HG03457 (cell line): ENCODE data around the gene PIK3C3.
"Not testable (repeated sequence)": the region's sequence is repeated elsewhere in the genome, so short reads cannot be mapped to it uniquely, and the experiment has no call there.

Experiments
- ATAC-seq: cut with Tn5 transposase; IDR thresholded peaks from one replicate; pipeline ENCODE4 v1.9.1; 2021; ENCODE audit warnings: moderate number of reproducible peaks; ENCODE audit not compliant: unreplicated experiment

The PIK3C3 gene

DNA sequence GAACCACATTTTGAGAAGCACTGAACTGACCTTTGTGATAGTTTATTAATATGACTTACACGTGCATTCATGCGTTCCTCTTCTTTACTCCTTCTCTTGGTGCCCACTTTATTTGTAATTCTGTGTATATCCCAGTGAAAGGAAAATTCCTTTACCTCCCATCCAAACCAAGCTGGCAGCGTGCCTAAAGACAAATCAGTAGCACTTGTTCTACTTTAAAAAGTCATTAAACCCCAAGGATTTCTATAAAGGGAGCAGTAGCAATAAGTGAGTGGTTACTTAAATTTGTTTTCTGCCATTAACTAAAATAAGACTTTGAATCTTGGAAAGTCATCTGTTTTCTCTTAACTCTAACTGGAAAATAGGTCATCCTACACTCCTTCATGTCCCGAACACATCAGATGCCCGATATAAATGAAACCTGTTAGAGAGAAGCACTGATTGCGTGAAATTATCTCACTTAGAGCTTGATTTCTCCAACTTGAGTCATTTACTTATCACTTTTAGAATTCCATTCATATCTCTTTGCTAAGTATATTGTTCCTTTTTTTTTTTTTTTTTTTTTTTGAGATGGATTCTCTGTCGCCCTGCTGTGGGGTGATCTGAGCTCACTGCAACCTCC is 10.7 kb downstream of the PIK3C3 start:
- no peak for ATAC-seq

GRCh38 chr18:41966943-41967342 is 11.9 kb downstream of the PIK3C3 start:
- ATAC-seq, result no peak

DNA sequence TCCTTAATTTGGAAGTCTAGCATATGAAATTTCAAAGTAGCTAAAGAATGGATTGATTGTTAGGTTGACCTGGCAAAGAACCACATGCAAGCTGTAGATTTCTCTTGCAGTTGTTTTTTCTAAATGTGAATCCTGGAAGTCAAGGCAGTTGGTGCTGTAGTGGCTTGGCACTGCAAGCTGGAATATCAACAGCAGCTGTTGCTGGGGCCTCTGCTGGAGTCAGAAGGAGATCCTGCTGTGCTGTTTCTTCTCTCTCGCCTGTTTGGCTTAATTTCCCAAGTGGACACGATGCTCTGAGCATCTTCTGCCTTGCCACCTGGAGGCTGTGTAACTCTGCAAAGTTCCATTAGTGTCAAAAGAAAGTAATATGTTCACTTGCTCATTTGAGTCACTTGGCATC is 12.6 kb downstream of the PIK3C3 start:
- no peak for ATAC-seq

GRCh38 chr18:41969881-41970280 is 14.8 kb downstream of the PIK3C3 start:
- no peak for ATAC-seq

DNA sequence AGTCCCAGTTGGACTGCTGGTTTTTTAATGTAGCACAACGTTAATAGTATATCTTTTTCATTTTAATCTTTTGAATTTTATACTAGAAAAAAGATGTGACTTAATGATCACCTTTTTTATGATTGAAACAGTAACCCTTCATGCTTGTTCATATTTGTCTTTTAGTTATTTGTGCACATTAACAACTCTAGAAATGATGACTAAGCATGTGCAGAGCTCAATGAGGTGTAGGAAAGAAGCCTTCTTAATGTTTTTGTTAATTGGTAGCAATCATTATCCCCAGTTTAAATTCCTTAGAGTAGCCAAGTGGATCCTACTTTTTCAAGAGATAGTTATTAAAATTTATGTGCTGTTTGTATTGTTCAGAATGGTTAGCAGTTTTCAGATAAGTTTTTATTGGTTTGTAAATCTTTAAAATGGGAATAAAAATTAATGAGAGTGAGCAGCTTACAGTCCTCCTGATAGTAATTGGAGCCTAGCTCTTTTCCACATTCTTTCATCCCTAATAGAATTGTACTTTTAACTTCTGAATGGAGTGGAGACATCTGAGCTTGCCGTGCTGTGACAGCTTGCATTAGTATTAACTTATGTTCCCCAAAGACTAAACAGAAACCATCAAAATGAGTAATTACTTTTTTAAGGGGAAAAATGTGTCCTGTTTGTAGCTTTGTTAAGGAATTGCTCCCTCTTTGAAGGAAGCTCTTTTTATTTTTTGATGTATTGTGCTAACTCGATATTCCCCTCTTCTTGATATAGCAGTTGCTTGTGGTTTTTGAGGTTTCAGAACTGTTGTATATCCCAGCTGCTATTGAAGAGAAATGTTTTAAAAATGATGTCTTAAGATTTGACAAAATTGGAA is 17.3 kb downstream of the PIK3C3 start:
- no peak for ATAC-seq

DNA sequence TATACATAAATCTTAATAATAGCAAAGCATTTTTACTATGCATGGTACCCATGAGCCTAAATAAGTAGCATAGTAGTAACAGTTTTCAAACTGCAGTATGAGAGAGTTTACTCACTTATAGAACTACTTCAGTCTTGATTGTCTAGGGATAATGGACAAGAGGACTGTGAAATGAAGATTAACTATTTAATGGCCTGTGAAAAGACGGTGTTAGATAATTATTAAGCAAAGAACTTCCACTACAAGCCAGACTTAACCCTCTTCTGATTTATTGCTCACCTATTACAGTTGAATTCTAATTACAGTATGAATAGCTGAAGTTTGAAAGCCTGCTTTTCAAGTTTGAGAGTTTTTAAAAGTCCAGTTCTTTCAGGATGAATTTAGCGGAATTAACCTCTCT is 18.9 kb downstream of the PIK3C3 start:
- peak; percentile 44 for ATAC-seq

- ATAC-seq, result peak; percentile 40
Measured at GRCh38 chr18:41974796-41975201, 19.8 kb downstream of the PIK3C3 start.

- ATAC-seq, result no peak
Measured at GRCh38 chr18:41975284-41975683, 20.2 kb downstream of the PIK3C3 start.

- no peak for ATAC-seq
Measured at GRCh38 chr18:41977233-41977632, 22.2 kb downstream of the PIK3C3 start.

DNA sequence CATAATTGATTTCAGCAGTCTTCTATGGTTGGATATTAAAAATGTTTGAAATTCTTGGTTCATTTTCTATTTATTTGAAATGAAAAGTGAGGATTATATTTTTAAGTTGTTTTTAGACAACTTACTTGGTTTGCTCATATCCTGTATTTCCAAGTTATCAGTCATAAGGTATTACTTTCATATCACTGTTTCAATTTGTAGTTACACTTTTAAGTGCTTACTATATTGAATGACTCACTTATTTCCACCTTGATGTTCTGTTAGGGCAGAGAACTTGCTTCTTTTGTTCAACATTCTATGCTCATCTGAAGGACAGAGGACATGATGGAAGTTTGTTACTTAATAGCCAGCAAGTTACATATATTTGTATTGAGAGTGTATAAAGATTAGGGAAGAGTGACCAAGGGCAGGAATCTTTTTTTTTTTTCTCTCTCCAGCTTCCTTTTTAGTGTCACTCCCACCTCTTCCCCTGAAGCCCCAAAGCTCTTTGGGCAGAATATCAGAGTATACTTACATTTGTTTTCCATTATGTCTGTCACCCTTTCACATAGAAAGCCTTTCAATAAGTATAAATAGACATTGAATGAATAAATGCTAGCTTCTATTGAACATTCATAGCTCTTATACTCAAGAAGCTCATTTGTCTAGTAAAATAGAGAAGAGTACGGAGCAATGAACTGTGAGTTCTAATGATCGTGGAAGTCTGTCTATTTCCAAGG is 28.1 kb downstream of the PIK3C3 start:
- ATAC-seq, result peak; percentile 94

- no peak for ATAC-seq
Measured at GRCh38 chr18:41985914-41986313, 30.9 kb downstream of the PIK3C3 start.

- no peak for ATAC-seq
Measured at GRCh38 chr18:41989508-41989907, 34.5 kb downstream of the PIK3C3 start.

DNA sequence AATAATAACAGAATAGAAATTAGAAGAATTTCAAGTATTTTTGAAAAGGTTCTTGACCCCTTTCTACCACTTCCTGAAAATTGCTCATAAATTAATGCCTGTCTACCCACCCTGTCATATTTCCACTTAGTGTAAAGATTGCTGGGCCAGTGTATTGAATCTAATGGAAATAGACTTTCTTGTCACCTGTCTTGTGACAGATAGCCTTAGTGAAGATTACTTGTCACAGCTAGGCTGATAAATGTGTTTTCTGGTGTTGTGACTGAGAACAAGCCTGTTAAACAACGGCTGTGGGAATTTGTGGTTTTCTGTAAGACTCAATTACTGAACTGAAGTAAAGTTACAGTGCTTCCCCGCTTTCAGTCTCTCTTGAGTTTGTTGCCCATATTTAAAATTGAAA is 37.0 kb downstream of the PIK3C3 start:
- peak; percentile 64 for ATAC-seq

DNA sequence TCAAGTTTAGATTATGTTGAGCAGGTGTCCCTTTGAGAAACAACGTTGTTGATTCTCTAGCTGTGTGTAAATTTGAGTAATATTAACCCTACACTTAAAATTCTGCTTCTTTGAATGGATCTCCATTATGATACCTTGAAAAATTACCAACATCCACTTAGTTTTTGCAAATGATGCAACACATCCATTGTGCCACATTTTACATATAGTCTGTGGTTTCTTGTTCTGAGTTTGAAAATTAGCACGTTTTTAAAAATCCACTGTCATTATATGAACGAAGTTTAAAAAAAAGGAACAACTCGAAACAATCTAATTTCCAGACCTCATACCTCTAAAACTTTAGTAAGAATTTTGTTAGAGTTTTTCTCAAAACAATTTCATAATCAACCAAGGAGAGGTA is 37.7 kb downstream of the PIK3C3 start:
- ATAC-seq, result no peak

DNA sequence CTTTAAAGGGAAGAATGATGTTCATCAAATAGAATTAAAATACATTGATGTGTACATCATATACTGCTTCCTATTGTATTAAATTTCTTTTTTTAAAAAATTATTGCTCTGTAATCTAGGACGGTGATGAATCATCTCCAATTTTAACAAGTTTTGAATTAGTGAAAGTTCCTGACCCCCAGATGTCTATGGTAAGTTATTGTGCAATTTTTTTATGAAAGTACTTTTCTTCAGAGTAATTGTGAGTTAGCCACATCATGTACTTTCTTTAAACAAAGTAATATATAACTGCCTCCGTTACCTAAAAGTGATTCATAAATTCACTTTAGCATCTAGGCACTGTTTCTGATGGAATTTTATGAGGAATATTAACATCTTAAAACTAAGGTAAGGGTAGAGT is 38.1 kb downstream of the PIK3C3 start:
- ATAC-seq, result no peak

DNA sequence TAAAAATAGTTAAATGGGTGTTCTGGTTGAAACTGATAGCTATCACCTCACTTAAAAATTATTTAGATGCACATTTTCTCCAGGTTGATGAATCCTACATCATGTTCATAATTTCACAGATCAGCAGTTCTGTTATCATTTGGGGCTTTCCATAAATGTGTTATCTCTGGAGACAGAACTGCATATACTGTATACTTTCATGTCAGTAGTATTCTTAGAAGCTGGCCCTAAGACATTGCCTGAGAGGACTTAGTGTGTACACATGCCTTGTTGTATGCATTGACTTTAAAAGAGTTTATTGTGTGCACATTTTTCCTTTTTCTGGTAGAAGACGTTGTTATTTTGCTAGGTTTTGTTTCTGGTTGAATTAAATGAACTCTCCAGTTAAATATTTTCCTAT is 41.0 kb downstream of the PIK3C3 start:
- ATAC-seq, result no peak

GRCh38 chr18:41999751-42000150 is 44.7 kb downstream of the PIK3C3 start:
- no peak for ATAC-seq

- ATAC-seq, result no peak
Measured at GRCh38 chr18:42001801-42002200, 46.8 kb downstream of the PIK3C3 start.

DNA sequence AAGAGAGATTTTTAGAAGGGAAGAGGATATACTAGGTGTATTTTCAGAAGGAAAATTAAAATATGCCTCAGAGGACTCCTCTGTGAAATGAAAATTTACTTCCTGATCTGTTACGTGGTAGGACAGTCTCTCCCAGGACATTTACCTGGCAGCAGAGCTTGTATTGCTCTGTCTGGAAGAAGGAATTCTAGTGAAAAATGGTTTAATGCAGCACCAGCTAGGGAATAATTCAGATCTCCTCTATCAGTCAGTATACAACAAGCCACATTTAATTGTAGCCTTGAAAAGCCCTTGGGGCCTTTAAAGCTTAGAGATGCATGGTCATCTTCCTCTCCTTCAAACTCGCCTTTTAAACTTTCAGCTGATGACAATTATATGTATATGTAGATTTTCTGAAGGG is 49.6 kb downstream of the PIK3C3 start:
- ATAC-seq, result no peak

- no peak for ATAC-seq
Measured at GRCh38 chr18:42005782-42006181, 50.7 kb downstream of the PIK3C3 start.

DNA sequence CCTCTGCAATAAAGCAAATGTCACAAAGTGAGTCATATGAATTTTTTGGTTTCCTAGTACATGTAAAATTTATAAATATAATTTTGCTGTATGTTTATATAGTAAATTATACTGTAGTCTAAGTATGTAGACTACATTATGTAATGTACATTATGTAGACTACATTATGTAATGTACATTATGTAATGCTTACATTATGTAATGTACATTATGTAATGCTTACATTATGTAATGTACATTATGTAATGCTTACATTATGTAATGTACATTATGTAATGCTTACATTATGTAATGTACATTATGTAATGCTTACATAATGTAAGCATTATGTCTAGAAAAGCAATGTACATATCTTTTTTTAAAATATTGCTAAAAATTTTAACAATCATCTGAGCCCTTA is 54.4 kb downstream of the PIK3C3 start:
- not testable (repeated sequence) for ATAC-seq

DNA sequence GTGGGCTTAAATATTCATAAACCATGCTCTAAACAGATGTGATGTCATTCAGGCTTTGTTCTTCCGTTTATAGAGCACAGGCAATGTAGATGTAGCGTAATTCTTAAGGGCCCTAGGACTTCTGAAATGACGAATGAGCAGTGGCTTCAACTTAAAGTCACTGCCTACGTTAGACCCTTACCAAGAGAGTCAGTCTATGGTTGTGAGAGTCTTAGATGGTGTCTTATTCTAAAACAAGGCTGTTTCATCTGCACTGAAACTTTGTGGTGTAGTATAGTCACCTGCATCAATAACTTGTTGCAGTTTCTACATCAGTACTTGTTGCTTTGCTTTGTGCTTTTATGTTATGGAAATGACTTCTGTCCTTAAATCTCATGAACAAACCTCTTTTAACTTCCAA is 56.0 kb downstream of the PIK3C3 start:
- ATAC-seq, result peak; percentile 95
